HCT116 (cell line): Measurements from ENCODE around the gene IL9. TPM values are rescaled to one million over a fixed set of nuclear protein-coding genes. Genes with fewer than 3 reads are reported as not detected.

ENCODE experiments used
- ATAC-seq: fragments of 200-7000 bp; cut with Tn5 transposase; 2 replicates; pipeline ENCODE4 v1.9.1; 2020; ENCODE audit warnings: mild to moderate bottlenecking, moderate library complexity
- BruUV-seq: library from RNA; stranded (reverse); fragments of 400-500 nt; replicated peaks from 2 replicates; lab custom pipeline; 2021; lab: Mats Ljungman, UMichigan
- CTCF ChIA-PET: fragments of 300-600 bp; sonication (Branson Sonifier 250); formaldehyde crosslinking; loops from one replicate; lab custom pipeline; 2021; ENCODE audit warnings: antibody characterized with exemption; lab: Charles Lee
- POLR2A ChIA-PET: fragments of 300-600, 350-600 bp; sonication (Branson Sonifier 250); formaldehyde crosslinking; loops from one replicate; lab custom pipeline; 2021; ENCODE audit warnings: antibody characterized with exemption; lab: Charles Lee
- RAD21 ChIA-PET, 2 experiments: fragments of 300-600 bp; sonication (Branson Sonifier 250); formaldehyde crosslinking; loops; one replicate each; lab custom pipeline; 2023; ENCODE audit warnings: low total read pairs in 2 of 2; ENCODE audit not compliant: uncharacterized antibody in 2 of 2, unreplicated experiment in 2 of 2, low non-redundant PET in 1 of 2; lab: Charles Lee
- DNase-seq: peaks from one replicate; pipeline ENCODE4 v3.0.0-alpha.2; 2010; ENCODE audit warnings: low read depth, low spot score
- H2AFZ ChIP-seq: fragments of 200-600 bp; shearing (Covaris generic), sonication (generic); 2 replicates; pipeline ENCODE4 v1.6.1; 2017; ENCODE audit warnings: low read depth, mixed run types, mixed read lengths, antibody characterized with exemption, low read length; ENCODE audit not compliant: poor library complexity, severe bottlenecking
- H3K27ac ChIP-seq: 2 replicates; pipeline ENCODE4 v1.5.1; 2012; ENCODE audit warnings: low read depth, low read length
- H3K27me3 ChIP-seq: fragments of 200-600 bp; sonication (generic); 2 replicates; pipeline ENCODE4 v1.6.1; 2016; ENCODE audit warnings: mixed run types, low read length, mixed read lengths; ENCODE audit not compliant: insufficient read depth
- H3K36me3 ChIP-seq, 2 experiments: fragments of 200-500 bp in 1 of 2; fragments of 200-600 bp in 1 of 2; sonication (Bioruptor generic) in 1 of 2; sonication (generic) in 1 of 2; 2 replicates each; pipeline versions ENCODE4 v1.5.1 to v1.6.1; 2014 to 2016; ENCODE audit warnings: low read length in 2 of 2, inconsistent platforms in 1 of 2, mixed read lengths in 1 of 2, mixed run types in 1 of 2; ENCODE audit not compliant: insufficient read depth in 2 of 2, control insufficient read depth in 1 of 2
- H3K4me1 ChIP-seq, 2 experiments: fragments of 200-600 bp in 1 of 2; sonication (generic) in 1 of 2; 2 replicates each; pipeline versions ENCODE4 v1.5.1 to v1.6.1; 2012 to 2017; ENCODE audit warnings: low read length in 2 of 2, inconsistent platforms in 1 of 2, mild to moderate bottlenecking in 1 of 2, mixed read lengths in 1 of 2, mixed run types in 1 of 2, moderate library complexity in 1 of 2; ENCODE audit not compliant: insufficient read depth in 2 of 2, control insufficient read depth in 1 of 2
- H3K4me2 ChIP-seq: fragments of 200-600 bp; sonication (generic); 2 replicates; pipeline ENCODE4 v1.6.1; 2017; ENCODE audit warnings: mixed run types, low read length, mixed read lengths
- H3K4me3 ChIP-seq, 2 experiments: fragments of 200-600 bp in 1 of 2; sonication (generic) in 1 of 2; replicated peaks in 1 of 2; 2 replicates each; pipeline ENCODE4 v1.5.1; 2011 to 2016; ENCODE audit warnings: low read length in 2 of 2, control low read depth in 1 of 2, low read depth in 1 of 2, mild to moderate bottlenecking in 1 of 2, mixed read lengths in 1 of 2, mixed run types in 1 of 2
- H3K79me2 ChIP-seq: fragments of 200-600 bp; sonication (generic); 2 replicates; pipeline ENCODE4 v1.6.1; 2017; ENCODE audit warnings: mild to moderate bottlenecking, mixed run types, low read length, moderate library complexity, mixed read lengths; ENCODE audit not compliant: insufficient read depth
- H3K9ac ChIP-seq: fragments of 200-600 bp; sonication (generic); 2 replicates; pipeline ENCODE4 v1.6.1; 2016; ENCODE audit warnings: low read length, mixed read lengths
- H3K9me2 ChIP-seq: fragments of 200-600 bp; sonication (generic), shearing (Covaris generic); 2 replicates; pipeline ENCODE4 v1.6.1; 2017; ENCODE audit warnings: mixed run types, mild to moderate bottlenecking, moderate library complexity; ENCODE audit not compliant: insufficient read depth
- H3K9me3 ChIP-seq, 2 experiments: fragments of 200-500 bp in 1 of 2; fragments of 200-600 bp in 1 of 2; sonication (Bioruptor generic) in 1 of 2; sonication (generic) in 1 of 2; 2 replicates each; pipeline ENCODE4 v1.6.1; 2014 to 2017; ENCODE audit warnings: low read length in 2 of 2, mixed read lengths in 2 of 2, inconsistent platforms in 1 of 2, low read depth in 1 of 2, mild to moderate bottlenecking in 1 of 2, mixed run types in 1 of 2, moderate library complexity in 1 of 2; ENCODE audit not compliant: control insufficient read depth in 1 of 2, insufficient read depth in 1 of 2
- H4K20me1 ChIP-seq: fragments of 200-600 bp; sonication (generic), shearing (Covaris generic); 2 replicates; pipeline ENCODE4 v1.6.1; 2017; ENCODE audit warnings: mixed run types, mild to moderate bottlenecking, moderate library complexity; ENCODE audit not compliant: insufficient read depth
- EZH2 ChIP-seq: fragments of 200-600 bp; sonication (generic); IDR thresholded peaks from 2 replicates; pipeline ENCODE4 v1.6.1; 2017; ENCODE audit warnings: antibody characterized with exemption, mixed run types
- FOSL1 ChIP-seq: IDR thresholded peaks from 2 replicates; pipeline ENCODE4 v1.6.1; 2012; ENCODE audit warnings: low read depth
- POLR2AphosphoS5 ChIP-seq: IDR thresholded peaks from 2 replicates; pipeline ENCODE4 v1.6.1; 2011; ENCODE audit warnings: mild to moderate bottlenecking, low read depth, low read length, moderate library complexity
- RAD21 ChIP-seq: IDR thresholded peaks from 2 replicates; pipeline ENCODE4 v1.6.1; 2012; ENCODE audit warnings: low read depth, mild to moderate bottlenecking
- REST ChIP-seq: IDR thresholded peaks from 2 replicates; pipeline ENCODE4 v1.6.1; 2012; ENCODE audit warnings: low read depth
- SP1 ChIP-seq: IDR thresholded peaks from 2 replicates; pipeline ENCODE4 v1.6.1; 2012; ENCODE audit warnings: low read depth
- YY1 ChIP-seq: IDR thresholded peaks from 2 replicates; pipeline ENCODE4 v1.6.1; 2011; ENCODE audit warnings: low read length, low read depth, moderate library complexity, mild to moderate bottlenecking; ENCODE audit not compliant: insufficient replicate concordance; ENCODE audit errors: extremely low read depth
- ZFX ChIP-seq: fragments of 450-650 bp; IDR thresholded peaks from 2 replicates; pipeline ENCODE4 v1.6.1; 2017
- intact Hi-C: fragments of 100-400 bp; cut with micrococcal nuclease; formaldehyde crosslinking; loops from 2 replicates; pipeline ENCODE4 v1.10.0; 2022
- total RNA-seq: library from RNA; stranded (reverse); gene quantifications from one replicate; pipeline ENCODE4 v1.2.1, GENCODE V29; 2021; ENCODE audit not compliant: unreplicated experiment

IL9 gene
- total RNA-seq, 1 experiment from 2014 or later = not detected

- RAD21 ChIA-PET = no interaction called here
These were observed 10.6 kb downstream of the IL9 start for GRCh38 chr5:135885031-135885430.

More at GRCh38 chr5:135885031-135885430, 10.6 kb downstream of the IL9 start:
- Histone ChIP-seq H3K9me2 (no peaks in the 10 kb centered on the region), H3K27ac (no peak overlapping the region), H3K4me2 (no peak overlapping the region), H3K79me2 (no peaks in the 10 kb centered on the region), H3K9me3 (no peaks in the 10 kb centered on the region), H3K36me3 (no peaks in the 10 kb centered on the region), H3K4me3 (no peak overlapping the region), H2AFZ (no peak overlapping the region), H3K4me1 (peaks cover 21 to 27% of the 10 kb centered on the region in 2 experiments; a peak in 3 of 4 replicates), H3K9ac (no peak overlapping the region), H3K27me3 (no peaks in the 10 kb centered on the region; the same call in 1 of the 2 replicates), H4K20me1 (no peaks in the 10 kb centered on the region)
- POLR2A ChIA-PET = no interaction called here
- no peak for ATAC-seq
- DNase-seq = no peak
- CTCF ChIA-PET = no interaction called here
- no TSS peak for BruUV-seq
- intact Hi-C loops = no loop called here
- TF ChIP-seq ZFX (no peak), EZH2 (no peak), SP1 (no peak), FOSL1 (no peak), RAD21 (no peak), POLR2AphosphoS5 (no peak), REST (no peak), YY1 (no peak)
